Measurements from ENCODE around the gene PPP1R27. TPM values are rescaled to one million over a fixed set of nuclear protein-coding genes. Genes with fewer than 3 reads are reported as not detected.

The PPP1R27 gene, protein sequence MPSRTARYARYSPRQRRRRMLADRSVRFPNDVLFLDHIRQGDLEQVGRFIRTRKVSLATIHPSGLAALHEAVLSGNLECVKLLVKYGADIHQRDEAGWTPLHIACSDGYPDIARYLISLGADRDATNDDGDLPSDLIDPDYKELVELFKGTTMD
- total RNA-seq (2011; cell fraction: chromatin; rRNA removed; ENCODE audit: low replicate concordance): 0.65 TPM in 1 of 2 replicates, not detected in the other
- total RNA-seq (2011; cell fraction: nucleolus; rRNA removed): 2.4 and 3.2 TPM in 2 replicates
- 0.81 and 0.99 TPM in 2 replicates for total RNA-seq (2011; cell fraction: nucleoplasm; rRNA removed)
- 6.2 and 6.9 TPM in 2 replicates for total RNA-seq (2014; rRNA removed)
- total RNA-seq (2014; rRNA removed; fragmentation: Illumina TruSeq; extraction: Trizol): 0.26 and 0.29 TPM in 2 replicates
- total RNA-seq (2015; rRNA removed; fragmentation: Illumina TruSeq; extraction: Trizol): 0.47 and 0.68 TPM in 2 replicates
- 2.1 and 2.3 TPM in 2 replicates for total RNA-seq (2021)
- 1.2 and 1.5 TPM in 2 replicates for polyA plus RNA-seq (2011; rRNA removed)
- polyA plus RNA-seq (2011; cell fraction: cytosol; rRNA removed): 1.9 and 10.6 TPM in 2 replicates
- 0.65 and 2.8 TPM in 2 replicates for polyA plus RNA-seq (2011; cell fraction: nucleus; rRNA removed)
- polyA plus RNA-seq (2012): 0.32 and 2.5 TPM in 2 replicates
- polyA plus RNA-seq (2014; fragmentation: Illumina TruSeq; extraction: Trizol): 0.95 and 2.1 TPM in 2 replicates
- not detected for polyA plus RNA-seq (2014; fragmentation: Nextera tagmentation; extraction: Ambion mirVana)
- 4.2 and 5.2 TPM in 2 replicates for polyA plus RNA-seq (2014; rRNA removed)
- polyA minus RNA-seq (2011; rRNA and poly(A)+ RNA removed): 1.6 TPM in 1 of 2 replicates, not detected in the other
- 2.7 TPM in 1 of 2 replicates, not detected in the other for polyA minus RNA-seq (2011; cell fraction: cytosol; rRNA and poly(A)+ RNA removed)
- polyA minus RNA-seq (2011; cell fraction: nucleus; rRNA and poly(A)+ RNA removed): 0.40 TPM in 1 of 2 replicates, not detected in the other
- percentile 41 among the genes with signal in this experiment for Bru-seq, nascent RNA
- BruChase-seq, experiment 1, labeled RNA remaining after a 2-hour chase: percentile 29 among the genes with signal in this experiment
- percentile 45 among the genes with signal in this experiment for BruChase-seq, experiment 2, labeled RNA remaining after a 6-hour chase
- long read RNA-seq, experiment 1, transcript PPP1R27-201 (3 exons, 782 nt): major isoform, 7 of 8 reads
- long read RNA-seq, experiment 1, partial matches to known transcripts: 1 of 8 reads
- long read RNA-seq, experiment 1, other reads (novel, unspliced or antisense): 0 of 8 reads
- long read RNA-seq, experiment 2, partial matches to known transcripts: 0 of 1 reads
- long read RNA-seq, experiment 2, other reads (novel, unspliced or antisense): 0 of 1 reads
- long read RNA-seq, experiment 3, partial matches to known transcripts: 0 of 4 reads
- long read RNA-seq, experiment 3, other reads (novel, unspliced or antisense): 0 of 4 reads

DNA sequence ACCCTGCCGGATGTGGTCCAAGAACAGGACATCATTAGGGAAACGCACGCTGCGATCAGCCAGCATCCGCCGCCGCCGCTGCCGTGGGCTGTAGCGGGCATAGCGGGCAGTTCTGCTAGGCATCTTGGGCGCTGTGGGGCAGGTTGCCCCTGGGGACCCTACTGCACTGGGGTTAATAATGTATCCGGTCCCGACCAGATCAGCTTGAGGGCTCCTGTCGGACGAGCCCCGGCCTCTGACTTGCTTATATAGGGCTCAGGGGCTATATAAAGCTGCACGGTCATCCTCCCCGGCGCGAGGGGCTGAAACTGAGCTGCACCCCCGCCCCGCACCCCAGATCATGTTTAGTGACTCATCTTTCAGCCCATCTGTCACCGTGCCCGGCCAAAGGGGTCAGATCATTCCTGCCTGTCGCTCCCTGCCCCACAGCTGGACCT is at the start of gene PPP1R27:
Gene PPP1R27 (minus strand): TSS at position 220 of the 437 bp plus-strand sequence. CDS start 97 bp downstream, at position 123.
- H3K4me1 ChIP-seq (replicated peaks in 1 of 2; ENCODE audit: control insufficient read depth in 2 of 2, insufficient read depth in 2 of 2, low read length in 2 of 2): peaks cover 30 to 59% of the 10 kb centered on the region in 2 experiments
- H3K27ac ChIP-seq (ENCODE audit: extremely low read depth, low read depth, low read length): peak within 1 kb of the TSS; percentile 98
- H3K4me2 ChIP-seq (ENCODE audit: insufficient read depth, low read length): peak within 1 kb of the TSS; percentile 85
- no peaks in the 10 kb centered on the region for H3K9me1 ChIP-seq (ENCODE audit: control insufficient read depth, insufficient read depth, low read length)
- H2AFZ ChIP-seq (ENCODE audit: low read depth, low read length): peak within 1 kb of the TSS; percentile 68; the same call in 1 of the 2 replicates
- CTCF ChIA-PET (ENCODE audit: low intra/inter-chr PET ratio): no interaction called here
- DNase-seq (ENCODE audit: extremely low read depth in 1 of 4, low spot score in 3 of 4) (peak; percentile 55 to 66 (median 61)), FAIRE-seq (no peak), ATAC-seq (no peak)
- POLR2A ChIA-PET: interaction anchor here (0.6 to 2.2 kb wide), 5 partner anchors 9 to 816 kb away, joined by 3 to 11 read pairs (median 4); no protein-coding TSS in a partner anchor
- H3K9me3 ChIP-seq (replicated peaks; ENCODE audit: control insufficient read depth, insufficient read depth, low read depth, low read length): no peaks in the 10 kb centered on the region
- H3K36me3 ChIP-seq (ENCODE audit: control insufficient read depth, insufficient read depth, low read length): no peaks in the 10 kb centered on the region
- H3K27me3 ChIP-seq (ENCODE audit: control insufficient read depth in 2 of 2, insufficient read depth in 2 of 2, low read length in 2 of 2): no peaks in the 10 kb centered on the region
- H3K79me2 ChIP-seq (ENCODE audit: control insufficient read depth, insufficient read depth, low read length): peaks cover 28% of the 10 kb centered on the region; the same call in 2 of the 3 replicates
- no peaks in the 10 kb centered on the region for H4K20me1 ChIP-seq (replicated peaks; ENCODE audit: control insufficient read depth, insufficient read depth, low read length)
- BruUV-seq (replicated peaks): no TSS peak
- 63% methylated on average over 25 of the region's 26 CpGs for WGBS (ENCODE audit: insufficient coverage, low coverage, missing lambda C conversion rate)
- H3K4me3 ChIP-seq: peak within 1 kb of the TSS; percentile 64
- H3K9ac ChIP-seq (ENCODE audit: insufficient read depth in 1 of 2, low read depth in 2 of 2, low read length in 2 of 2): peak within 1 kb of the TSS; percentile 85 to 96
- intact Hi-C loops (cut with micrococcal nuclease) (no loop called here), in situ Hi-C loops (cut with MboI) (no loop called here)
- TF ChIP-seq RBBP5 (IDR thresholded peaks at IDR 0.05; ENCODE audit: borderline replicate concordance, insufficient read depth, low read length, poor library complexity, severe bottlenecking): peak; percentile 28
- TF ChIP-seq CBFA2T3 (IDR thresholded peaks at IDR 0.05): peak; percentile 34; the same call in 1 of the 2 replicates
- TF ChIP-seq POLR2G (IDR thresholded peaks at IDR 0.05; ENCODE audit: low read depth, low read length): peak; percentile 48; the same call in 1 of the 2 replicates
- TF ChIP-seq NR0B1 (IDR thresholded peaks at IDR 0.05; ENCODE audit: partially characterized antibody): no peak
- TF ChIP-seq JUND (IDR thresholded peaks at IDR 0.05; ENCODE audit: borderline replicate concordance, low read depth, low read length): peak; percentile 54; the same call in 1 of the 2 replicates
- no peak; the same call in 2 of the 3 replicates for TF ChIP-seq JUND (tag; IDR thresholded peaks at IDR 0.05; ENCODE audit: borderline replicate concordance, low read depth, low read length)
- TF ChIP-seq, protein P1, sequence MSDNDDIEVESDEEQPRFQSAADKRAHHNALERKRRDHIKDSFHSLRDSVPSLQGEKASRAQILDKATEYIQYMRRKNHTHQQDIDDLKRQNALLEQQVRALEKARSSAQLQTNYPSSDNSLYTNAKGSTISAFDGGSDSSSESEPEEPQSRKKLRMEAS (CRISPR knock-in tag; IDR thresholded peaks at IDR 0.05): 0 out of 2 replicates have a peak, but pooled peaks have one; percentile 1
- 0 out of 2 replicates have a peak, but pooled peaks have one; percentile 18 for TF ChIP-seq ARID1B (IDR thresholded peaks at IDR 0.05)
- peak; percentile 52 for TF ChIP-seq RBFOX2 (IDR thresholded peaks at IDR 0.05; ENCODE audit: low read depth, low read length)
- peak; percentile 53 for TF ChIP-seq ATF3 (IDR thresholded peaks at IDR 0.05)
- no peak for TF ChIP-seq ATF3 (CRISPR knock-in tag; conservative IDR thresholded peaks at IDR 0.05)
- TF ChIP-seq SMARCE1 (IDR thresholded peaks at IDR 0.05): 0 out of 2 replicates have a peak, but pooled peaks have one; percentile 22
- peak; percentile 52 for TF ChIP-seq MEIS2 (IDR thresholded peaks at IDR 0.05; ENCODE audit: partially characterized antibody)
- 0 out of 2 replicates have a peak, but pooled peaks have one; percentile 30 for TF ChIP-seq ZNF316 (IDR thresholded peaks at IDR 0.05)
